Colonic mucosa (tissue), 4 donors: ENCODE results near the gene C12orf56. TPM values are rescaled to one million over a fixed set of nuclear protein-coding genes. Genes with fewer than 3 reads are reported as not detected.

ENCODE experiments used
- DNase-seq: peaks from one replicate; pipeline ENCODE4 v3.0.0-alpha.2; 2020
- H3K27ac ChIP-seq: fragments of 200-600 bp; one replicate; pipeline ENCODE4 v1.8.0; 2021
- H3K27me3 ChIP-seq: fragments of 200-600 bp; one replicate; pipeline ENCODE4 v1.8.0; 2021
- H3K36me3 ChIP-seq: fragments of 200-600 bp; one replicate; pipeline ENCODE4 v1.8.0; 2021
- H3K4me1 ChIP-seq: fragments of 200-600 bp; one replicate; pipeline ENCODE4 v1.8.0; 2021; ENCODE audit warnings: mild to moderate bottlenecking
- H3K4me3 ChIP-seq: fragments of 200-600 bp; one replicate; pipeline ENCODE4 v1.8.0; 2021
- H3K9ac ChIP-seq, 2 donors: one replicate each; pipeline ENCODE4 v1.7.0; 2013; ENCODE audit warnings: control low read depth in 2 of 2, low read depth in 2 of 2, low read length in 2 of 2
- H3K9me3 ChIP-seq: fragments of 200-600 bp; one replicate; pipeline ENCODE4 v1.8.0; 2021
- intact Hi-C: fragments of 100-400 bp; cut with DNase I; formaldehyde crosslinking; loops from one replicate; pipeline ENCODE4 v1.14.1; 2022
- total RNA-seq, 2 donors: library from RNA; stranded (reverse); fragmentation: NEBNext Ultra II Directional in 1 of 2; extraction: Animal tissue kit (Norgen Biotek cat#: 25700) in 1 of 2; gene quantifications; one replicate each; pipeline ENCODE4 v1.2.1, GENCODE V29; 2021
- TF ChIP-seq, protein P1 (sequence below): fragments of 200-600 bp; IDR thresholded peaks from one replicate; pipeline ENCODE4 v1.8.0; 2022; ENCODE audit warnings: antibody characterized with exemption, mild to moderate bottlenecking
- donor health status: healthy.
- donor health status: DM: no; HTN: no; CAD: no.
- donor health status: DM: no; HTN: no; CAD: no.

Gene C12orf56
- total RNA-seq, 2 donors from 2014 or later, result 0.74 to 0.77 TPM

DNA sequence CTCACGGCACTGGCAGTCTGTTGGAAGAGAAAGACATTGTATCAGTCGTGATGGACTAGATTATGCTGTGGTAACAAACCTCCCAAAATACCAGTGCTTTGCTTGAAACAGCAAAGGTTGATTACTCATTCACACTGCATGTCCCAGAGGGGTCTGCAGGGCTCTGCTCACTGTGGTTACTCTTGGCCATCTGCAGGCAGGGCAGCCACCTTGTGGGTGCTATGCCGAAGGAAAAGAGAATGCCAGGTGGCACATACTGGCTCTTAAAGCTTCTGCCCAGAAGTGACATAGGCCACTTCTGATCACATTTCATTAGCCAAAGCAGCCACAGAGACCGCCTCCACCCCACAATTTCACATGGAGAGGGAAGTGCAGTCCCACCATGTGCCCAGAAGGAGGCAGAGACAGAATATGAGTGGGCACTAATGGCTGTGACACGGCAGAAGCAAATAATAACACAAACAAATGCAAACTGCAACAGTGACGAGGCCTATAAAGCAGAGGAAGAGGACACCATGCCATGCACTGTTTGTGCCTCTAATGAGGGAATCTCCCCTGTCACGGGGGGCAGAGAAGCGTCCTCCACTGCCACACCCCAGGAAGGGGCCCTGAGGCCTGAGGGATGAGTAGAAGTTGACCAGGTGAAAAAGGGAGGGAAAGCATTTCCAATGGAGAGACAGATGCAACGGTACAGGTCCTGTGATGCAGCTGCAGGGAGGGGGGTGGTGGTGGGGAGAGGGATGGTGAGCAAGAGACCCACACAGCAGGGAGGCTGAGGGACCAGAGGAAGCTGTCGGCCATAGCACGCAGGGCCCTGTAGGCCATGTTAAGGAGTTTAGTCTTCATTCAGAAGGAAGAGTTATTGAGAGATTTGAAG lies 116.8 kb downstream of the C12orf56 start:
- Histone ChIP-seq H3K4me1 (no peaks in the 10 kb centered on the region), H3K9ac (no peak overlapping the region), H3K27me3 (no peaks in the 10 kb centered on the region), H3K27ac (no peak overlapping the region), H3K36me3 (no peaks in the 10 kb centered on the region), H3K9me3 (no peaks in the 10 kb centered on the region), H3K4me3 (no peak overlapping the region)
- no peak for DNase-seq
- intact Hi-C loops, result no loop called here
- TF ChIP-seq, protein P1, sequence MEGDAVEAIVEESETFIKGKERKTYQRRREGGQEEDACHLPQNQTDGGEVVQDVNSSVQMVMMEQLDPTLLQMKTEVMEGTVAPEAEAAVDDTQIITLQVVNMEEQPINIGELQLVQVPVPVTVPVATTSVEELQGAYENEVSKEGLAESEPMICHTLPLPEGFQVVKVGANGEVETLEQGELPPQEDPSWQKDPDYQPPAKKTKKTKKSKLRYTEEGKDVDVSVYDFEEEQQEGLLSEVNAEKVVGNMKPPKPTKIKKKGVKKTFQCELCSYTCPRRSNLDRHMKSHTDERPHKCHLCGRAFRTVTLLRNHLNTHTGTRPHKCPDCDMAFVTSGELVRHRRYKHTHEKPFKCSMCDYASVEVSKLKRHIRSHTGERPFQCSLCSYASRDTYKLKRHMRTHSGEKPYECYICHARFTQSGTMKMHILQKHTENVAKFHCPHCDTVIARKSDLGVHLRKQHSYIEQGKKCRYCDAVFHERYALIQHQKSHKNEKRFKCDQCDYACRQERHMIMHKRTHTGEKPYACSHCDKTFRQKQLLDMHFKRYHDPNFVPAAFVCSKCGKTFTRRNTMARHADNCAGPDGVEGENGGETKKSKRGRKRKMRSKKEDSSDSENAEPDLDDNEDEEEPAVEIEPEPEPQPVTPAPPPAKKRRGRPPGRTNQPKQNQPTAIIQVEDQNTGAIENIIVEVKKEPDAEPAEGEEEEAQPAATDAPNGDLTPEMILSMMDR, result no peak

GRCh38 chr12:64270411-64270810 lies 120.1 kb downstream of the C12orf56 start:
- DNase-seq, result no peak
- H3K36me3 ChIP-seq, result no peaks in the 10 kb centered on the region
- H3K27me3 ChIP-seq, result no peaks in the 10 kb centered on the region
- TF ChIP-seq, protein P1, result no peak
- no peaks in the 10 kb centered on the region for H3K4me1 ChIP-seq
- H3K4me3 ChIP-seq, result no peak overlapping the region
- H3K9ac ChIP-seq, result no peak overlapping the region
- intact Hi-C loops, result no loop called here
- no peaks in the 10 kb centered on the region for H3K9me3 ChIP-seq
- H3K27ac ChIP-seq, result no peak overlapping the region

- DNase-seq, result no peak
- TF ChIP-seq, protein P1, result no peak
- no peaks in the 10 kb centered on the region for H3K4me1 ChIP-seq
- no peaks in the 10 kb centered on the region for H3K27me3 ChIP-seq
- intact Hi-C loops, result no loop called here
- H3K27ac ChIP-seq, result no peak overlapping the region
- H3K4me3 ChIP-seq, result no peak overlapping the region
- no peaks in the 10 kb centered on the region for H3K36me3 ChIP-seq
- H3K9ac ChIP-seq, result no peak overlapping the region
- H3K9me3 ChIP-seq, result no peaks in the 10 kb centered on the region
Observed at GRCh38 chr12:64269161-64269560, 121.4 kb downstream of the C12orf56 start.

DNA sequence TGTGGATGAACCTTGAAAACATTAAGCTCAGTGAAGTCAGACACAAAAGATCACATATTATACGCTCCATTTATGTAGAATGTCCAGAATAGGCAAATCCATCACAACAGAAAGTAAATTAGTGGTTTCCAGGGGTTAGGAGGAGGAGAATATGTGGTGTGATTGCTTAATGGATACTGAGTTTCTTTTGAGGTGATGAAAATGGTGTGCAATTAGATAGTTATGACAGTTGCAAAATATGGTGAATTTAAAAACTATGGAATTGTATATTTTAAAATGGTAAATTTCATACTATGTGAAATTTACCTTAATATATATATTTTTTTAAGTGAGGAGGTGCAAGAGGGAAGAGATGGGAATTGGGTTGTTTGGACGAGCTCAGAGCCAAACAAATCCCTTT lies 122.1 kb downstream of the C12orf56 start:
- Histone ChIP-seq H3K27me3 (no peaks in the 10 kb centered on the region), H3K27ac (no peak overlapping the region), H3K4me1 (no peaks in the 10 kb centered on the region), H3K9me3 (no peaks in the 10 kb centered on the region), H3K4me3 (no peak overlapping the region), H3K36me3 (no peaks in the 10 kb centered on the region), H3K9ac (no peak overlapping the region)
- TF ChIP-seq, protein P1, result no peak
- intact Hi-C loops, result no loop called here
- DNase-seq, result no peak

- TF ChIP-seq, protein P1, result no peak
- no peaks in the 10 kb centered on the region for H3K9me3 ChIP-seq
- intact Hi-C loops, result no loop called here
- DNase-seq, result no peak
- no peak overlapping the region for H3K27ac ChIP-seq
- no peaks in the 10 kb centered on the region for H3K36me3 ChIP-seq
- no peaks in the 10 kb centered on the region for H3K4me1 ChIP-seq
- no peaks in the 10 kb centered on the region for H3K27me3 ChIP-seq
- H3K4me3 ChIP-seq, result no peak overlapping the region
- no peak overlapping the region for H3K9ac ChIP-seq
Observed at GRCh38 chr12:64265839-64266238, 124.7 kb downstream of the C12orf56 start.
